AG09319 (cell line): Measurements from ENCODE around the gene SMIM26.

Experiments used
- DNase-seq: peaks from one replicate; pipeline ENCODE4 v3.0.0-alpha.2; 2010; ENCODE audit warnings: low read depth; ENCODE audit errors: extremely low read depth
- CTCF ChIP-seq: IDR thresholded peaks from 2 replicates; pipeline ENCODE4 v1.5.1; 2011; ENCODE audit warnings: low read depth, mild to moderate bottlenecking, inconsistent platforms, low read length, moderate library complexity

Gene SMIM26

GRCh38 chr20:18532626-18533025 lies 34.6 kb upstream of the SMIM26 start:
- no peak for TF ChIP-seq CTCF
- no peak for DNase-seq

- no peak for DNase-seq
- no peak for TF ChIP-seq CTCF
Observed at GRCh38 chr20:18533491-18533890, 33.7 kb upstream of the SMIM26 start.

GRCh38 chr20:18533978-18534644 lies 33.1 kb upstream of the SMIM26 start:
- TF ChIP-seq CTCF = no peak
- DNase-seq = no peak

GRCh38 chr20:18537651-18538050 lies 29.6 kb upstream of the SMIM26 start:
- DNase-seq = no peak
- TF ChIP-seq CTCF = no peak

- TF ChIP-seq CTCF = no peak
- DNase-seq = no peak
Observed at GRCh38 chr20:18541741-18542140, 25.5 kb upstream of the SMIM26 start.

- no peak for TF ChIP-seq CTCF
- no peak for DNase-seq
Observed at GRCh38 chr20:18543216-18543615, 24.0 kb upstream of the SMIM26 start.

- no peak for TF ChIP-seq CTCF
- no peak for DNase-seq
Observed at GRCh38 chr20:18543932-18544331, 23.3 kb upstream of the SMIM26 start.
